ENCODE results near the gene NAA25. TPM values are rescaled to one million over a fixed set of nuclear protein-coding genes. Genes with fewer than 3 reads are reported as not detected.

Gene NAA25
- total and polyA plus RNA-seq, 2 of the 4 experiments (the other 2 are of a cell fraction) = 10.3 to 25.5 TPM

- intact Hi-C loops (cut with micrococcal nuclease) (no loop called here), in situ Hi-C loops (cut with MboI; ENCODE audit: low sequenced_read_pairs) (no loop called here), dilution Hi-C loops (cut with HindIII; ENCODE audit: low sequenced_read_pairs, unreplicated experiment) (no loop called here)
- Histone ChIP-seq H2BK20ac (ENCODE audit: low read depth, low read length) (peak overlapping the region; percentile 59; the same call in 1 of the 2 replicates), H4K91ac (ENCODE audit: insufficient read depth, low read depth, low read length) (peak overlapping the region; percentile 73; the same call in 1 of the 2 replicates), H3K4me3 (ENCODE audit: insufficient read depth, low read depth, low read length) (no peak overlapping the region), H3K14ac (replicated peaks; ENCODE audit: low read depth, low read length) (peak overlapping the region; percentile 80), H3K4ac (ENCODE audit: low read depth, low read length) (peak overlapping the region; percentile 77), H2AFZ (replicated peaks; ENCODE audit: low read length, poor library complexity) (peak overlapping the region; percentile 70), H2AK9ac (replicated peaks; ENCODE audit: low read depth, low read length, poor library complexity) (peak overlapping the region; percentile 89), H3K9ac (ENCODE audit: low read depth, low read length) (no peak overlapping the region; the same call in 1 of the 2 replicates), H3K56ac (ENCODE audit: extremely low read depth, insufficient read depth, low read length) (no peak overlapping the region), H3K36me3 (ENCODE audit: control insufficient read depth, insufficient read depth, low read length) (no peaks in the 10 kb centered on the region), H4K5ac (ENCODE audit: low read depth, low read length) (0 out of 2 replicates have a peak overlapping the region, but pooled peaks have one; percentile 40), H3K4me1 (ENCODE audit: control insufficient read depth, insufficient read depth, low read length) (peaks cover 13% of the 10 kb centered on the region), H3K27ac (ENCODE audit: insufficient read depth, low read length) (no peak overlapping the region), H3K23ac (ENCODE audit: low read depth, low read length) (0 out of 2 replicates have a peak overlapping the region, but pooled peaks have one; percentile 32), H2AK5ac (ENCODE audit: low read depth, low read length) (peak overlapping the region; percentile 95), H4K8ac (ENCODE audit: low read depth in 2 of 2, low read length in 2 of 2) (peak overlapping the region in 1 of 2 experiments; percentile 71; a peak in 1 of 4 replicates), H3K9me3 (ENCODE audit: control insufficient read depth, insufficient read depth, low read length) (no peaks in the 10 kb centered on the region), H2BK15ac (ENCODE audit: low read depth, low read length) (no peak overlapping the region; the same call in 2 of the 3 replicates), H3K27me3 (ENCODE audit: control insufficient read depth, insufficient read depth, low read length) (no peaks in the 10 kb centered on the region), H3K79me1 (ENCODE audit: low read depth in 1 of 2, low read length in 2 of 2) (peaks cover 0 to 4% of the 10 kb centered on the region in 2 experiments; a peak in 2 of 4 replicates), H2BK120ac (ENCODE audit: low read depth, low read length) (peak overlapping the region; percentile 69), H4K20me1 (ENCODE audit: insufficient read depth, low read length) (no peaks in the 10 kb centered on the region), H3K18ac (ENCODE audit: low read depth, low read length) (peak overlapping the region; percentile 55; the same call in 1 of the 2 replicates), H3K9me1 (ENCODE audit: insufficient read depth, low read length) (peaks cover 7% of the 10 kb centered on the region), H3K4me2 (ENCODE audit: low read depth, low read length) (no peak overlapping the region), H2BK5ac (ENCODE audit: low read depth, low read length, poor library complexity, severe bottlenecking) (no peak overlapping the region)
- ChIA-PET CTCF (no interaction called here), POLR2A (ENCODE audit: unreplicated experiment) (interaction anchor here (0.5 kb wide), 1 partner anchor 17 kb away, joined by 5 read pairs; no protein-coding TSS in a partner anchor)
- BruUV-seq (replicated peaks) = no TSS peak
- ATAC-seq (ENCODE audit: low read depth) (no peak), DNase-seq (no peak)
- WGBS, 2 experiments (ENCODE audit: extremely low coverage in 2 of 2, insufficient read length in 1 of 2) = 93% methylated on average over 2 of the region's 6 CpGs; no CpG with 5 or more reads in 1 of the 2 experiments
- no peak for TF ChIP-seq CHD1 (IDR thresholded peaks at IDR 0.05; ENCODE audit: low read depth, low read length)
- TF ChIP-seq RAD21 (IDR thresholded peaks at IDR 0.05; ENCODE audit: low read length) = no peak
- TF ChIP-seq USF2 (IDR thresholded peaks at IDR 0.05; ENCODE audit: low read depth, low read length) = no peak
- TF ChIP-seq POLR2A (IDR thresholded peaks at IDR 0.05; ENCODE audit: low read depth, low read length) = no peak
- no peak for TF ChIP-seq MAFK (IDR thresholded peaks at IDR 0.05; ENCODE audit: low read depth, low read length)
- no peak for TF ChIP-seq MAZ (IDR thresholded peaks at IDR 0.05; ENCODE audit: borderline replicate concordance, low read depth, low read length)
- no peak for TF ChIP-seq MXI1 (IDR thresholded peaks at IDR 0.05; ENCODE audit: borderline replicate concordance, low read depth, low read length)
Measured at GRCh38 chr12:112112409-112113133, 4.0 kb upstream of the NAA25 start.

Data from IMR-90 (cell line).